Upper lobe of left lung (tissue), 4 donors: ENCODE measurements around the gene IFNL3.

Experiments used
- EP300 ChIP-seq, 4 donors: sonication (generic); formaldehyde crosslinking; IDR thresholded peaks; one replicate each; pipeline ENCODE4 v1.5.1; 2017; ENCODE audit warnings: antibody characterized with exemption in 4 of 4, control low read depth in 2 of 4
- TF ChIP-seq, protein P1 (sequence below), 6 experiments: fragments of 450-650 bp in 4 of 6; fragments of 200-600 bp in 2 of 6; sonication (generic) in 2 of 6; IDR thresholded peaks; one replicate each; pipeline ENCODE4 v1.5.1; 2016 to 2019; ENCODE audit warnings: antibody characterized with exemption in 6 of 6

DNA sequence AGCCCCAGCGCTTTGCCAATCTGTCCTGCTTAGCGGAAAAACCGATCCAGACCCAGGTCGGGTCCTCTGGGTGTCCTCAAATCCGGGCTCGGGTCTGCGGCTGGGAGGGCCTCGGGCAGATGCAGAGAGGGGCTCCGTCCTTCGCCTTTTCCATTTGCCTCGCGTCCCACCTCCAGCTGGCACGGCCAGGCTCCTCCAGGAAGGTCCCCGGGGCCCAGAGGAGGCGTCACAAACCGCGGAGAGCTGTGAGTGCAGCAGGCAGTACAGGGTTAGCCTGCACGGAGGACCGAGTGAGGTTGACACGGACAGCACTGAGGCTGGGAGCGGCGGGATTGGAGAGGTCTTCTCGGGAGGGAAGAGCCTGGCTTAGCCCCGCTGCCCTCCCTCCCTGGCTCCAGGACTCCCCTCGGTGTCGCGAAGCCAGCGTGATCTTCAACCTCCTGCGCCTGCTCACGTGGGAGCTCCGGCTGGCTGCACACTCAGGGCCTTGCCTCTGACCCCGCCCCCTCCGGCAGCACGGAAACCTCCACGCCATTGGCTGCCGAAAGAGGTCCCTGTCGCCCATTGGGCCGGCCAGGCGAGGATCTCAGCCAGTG is 20.6 kb upstream of the IFNL3 start:
- TF ChIP-seq, protein P1, sequence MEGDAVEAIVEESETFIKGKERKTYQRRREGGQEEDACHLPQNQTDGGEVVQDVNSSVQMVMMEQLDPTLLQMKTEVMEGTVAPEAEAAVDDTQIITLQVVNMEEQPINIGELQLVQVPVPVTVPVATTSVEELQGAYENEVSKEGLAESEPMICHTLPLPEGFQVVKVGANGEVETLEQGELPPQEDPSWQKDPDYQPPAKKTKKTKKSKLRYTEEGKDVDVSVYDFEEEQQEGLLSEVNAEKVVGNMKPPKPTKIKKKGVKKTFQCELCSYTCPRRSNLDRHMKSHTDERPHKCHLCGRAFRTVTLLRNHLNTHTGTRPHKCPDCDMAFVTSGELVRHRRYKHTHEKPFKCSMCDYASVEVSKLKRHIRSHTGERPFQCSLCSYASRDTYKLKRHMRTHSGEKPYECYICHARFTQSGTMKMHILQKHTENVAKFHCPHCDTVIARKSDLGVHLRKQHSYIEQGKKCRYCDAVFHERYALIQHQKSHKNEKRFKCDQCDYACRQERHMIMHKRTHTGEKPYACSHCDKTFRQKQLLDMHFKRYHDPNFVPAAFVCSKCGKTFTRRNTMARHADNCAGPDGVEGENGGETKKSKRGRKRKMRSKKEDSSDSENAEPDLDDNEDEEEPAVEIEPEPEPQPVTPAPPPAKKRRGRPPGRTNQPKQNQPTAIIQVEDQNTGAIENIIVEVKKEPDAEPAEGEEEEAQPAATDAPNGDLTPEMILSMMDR (IDR thresholded peaks at IDR 0.05): no peak
- TF ChIP-seq EP300 (IDR thresholded peaks at IDR 0.05): no peak
